SK-N-SH (cell line): ENCODE results near the gene GNL2.
"Not testable (repeated sequence)": the region's sequence is repeated elsewhere in the genome, so short reads cannot be mapped to it uniquely, and the experiment has no call there.

Experiments
- NFIC ChIP-seq: IDR thresholded peaks from 2 replicates; pipeline ENCODE4 v1.4.0; 2012; ENCODE audit warnings: borderline replicate concordance
- TAF1 ChIP-seq: IDR thresholded peaks from 2 replicates; pipeline ENCODE4 v1.6.1; 2012; ENCODE audit warnings: low read depth, mild to moderate bottlenecking, low read length, moderate library complexity, borderline replicate concordance
- TF ChIP-seq, protein P1 (sequence below): fragments of 200-600 bp; sonication (generic); IDR thresholded peaks from 2 replicates; pipeline ENCODE4 v1.6.1; 2017; ENCODE audit warnings: antibody characterized with exemption, mild to moderate bottlenecking, moderate library complexity

DNA sequence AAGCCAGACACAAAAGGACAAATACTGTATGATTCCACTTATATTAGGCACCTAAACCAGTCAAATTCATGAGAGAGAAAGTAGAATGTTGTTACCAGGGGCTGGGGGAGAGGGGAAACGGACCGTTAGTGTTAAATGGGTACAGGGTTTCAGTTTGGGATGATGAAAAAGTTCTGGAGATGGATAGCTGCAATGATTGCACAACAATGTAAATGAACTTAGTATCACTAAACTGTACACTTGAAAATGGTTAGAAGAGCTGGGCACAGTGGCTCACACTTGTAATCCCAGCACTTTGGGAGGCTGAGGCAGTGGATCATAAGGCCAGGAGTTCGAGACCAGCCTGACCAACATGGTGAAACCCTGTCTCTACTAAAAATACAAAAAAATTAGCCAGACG lies 11.2 kb downstream of the GNL2 start:
- not testable (repeated sequence) for TF ChIP-seq NFIC, TAF1
- TF ChIP-seq, protein P1, sequence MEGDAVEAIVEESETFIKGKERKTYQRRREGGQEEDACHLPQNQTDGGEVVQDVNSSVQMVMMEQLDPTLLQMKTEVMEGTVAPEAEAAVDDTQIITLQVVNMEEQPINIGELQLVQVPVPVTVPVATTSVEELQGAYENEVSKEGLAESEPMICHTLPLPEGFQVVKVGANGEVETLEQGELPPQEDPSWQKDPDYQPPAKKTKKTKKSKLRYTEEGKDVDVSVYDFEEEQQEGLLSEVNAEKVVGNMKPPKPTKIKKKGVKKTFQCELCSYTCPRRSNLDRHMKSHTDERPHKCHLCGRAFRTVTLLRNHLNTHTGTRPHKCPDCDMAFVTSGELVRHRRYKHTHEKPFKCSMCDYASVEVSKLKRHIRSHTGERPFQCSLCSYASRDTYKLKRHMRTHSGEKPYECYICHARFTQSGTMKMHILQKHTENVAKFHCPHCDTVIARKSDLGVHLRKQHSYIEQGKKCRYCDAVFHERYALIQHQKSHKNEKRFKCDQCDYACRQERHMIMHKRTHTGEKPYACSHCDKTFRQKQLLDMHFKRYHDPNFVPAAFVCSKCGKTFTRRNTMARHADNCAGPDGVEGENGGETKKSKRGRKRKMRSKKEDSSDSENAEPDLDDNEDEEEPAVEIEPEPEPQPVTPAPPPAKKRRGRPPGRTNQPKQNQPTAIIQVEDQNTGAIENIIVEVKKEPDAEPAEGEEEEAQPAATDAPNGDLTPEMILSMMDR = not testable (repeated sequence)
